ENCODE data around the gene HECW1.

The HECW1 gene

DNA sequence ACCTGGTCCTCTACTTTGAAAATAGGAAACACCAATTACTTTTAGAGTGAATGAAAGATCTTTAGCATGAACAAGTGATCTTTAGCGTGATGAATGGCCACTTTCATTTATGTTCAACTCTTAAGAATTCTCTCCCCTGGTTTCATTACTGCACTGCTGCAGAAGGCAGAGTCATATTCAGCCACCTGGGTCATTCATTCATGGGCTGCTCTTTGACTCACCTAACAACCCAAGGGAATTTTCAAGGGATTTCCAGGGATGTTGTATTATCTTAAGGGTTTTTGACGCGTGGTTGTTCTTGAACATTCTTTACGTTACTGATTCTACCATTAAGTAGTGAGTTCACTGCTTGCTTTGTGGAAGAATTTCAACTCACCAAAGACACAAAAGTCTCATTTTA, 383.1 kb downstream of the HECW1 start:
- TF ChIP-seq SPI1 (IDR thresholded peaks at IDR 0.05; ENCODE audit: low read depth, low read length) (no peak), POLR2A (IDR thresholded peaks at IDR 0.05; ENCODE audit: low read depth, low read length) (no peak), TAF1 (IDR thresholded peaks at IDR 0.05; ENCODE audit: low read depth, low read length) (no peak), POU2F2 (IDR thresholded peaks at IDR 0.05; ENCODE audit: low read depth, low read length) (no peak), PAX5 (IDR thresholded peaks at IDR 0.05; ENCODE audit: insufficient read depth, low read length, severe bottlenecking) (no peak), POLR2AphosphoS5 (IDR thresholded peaks at IDR 0.05; ENCODE audit: low read depth, low read length) (no peak)
- DNase-seq (ENCODE audit: insufficient read length, low spot score) (no peak), FAIRE-seq (no peak)

DNA sequence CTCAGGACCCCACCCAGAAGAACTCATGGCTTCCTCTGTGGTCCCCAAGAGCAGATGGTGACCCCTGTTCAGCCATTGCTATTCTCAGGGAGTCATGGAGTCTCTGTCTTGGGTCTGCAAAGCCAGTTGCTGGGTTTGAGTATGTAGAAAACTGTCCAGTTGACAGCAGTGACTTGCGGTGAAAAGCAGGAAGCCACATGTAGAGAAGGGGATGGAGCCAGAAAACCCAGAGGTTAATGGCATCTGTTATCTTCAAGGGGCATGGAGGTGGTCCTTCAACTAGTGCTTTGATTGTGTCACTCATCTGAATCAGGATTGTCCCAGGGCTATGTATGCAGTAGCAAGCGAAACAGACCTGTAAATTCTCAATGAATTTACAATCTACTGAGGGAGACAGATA, 384.1 kb downstream of the HECW1 start:
- FAIRE-seq: no peak
- TF ChIP-seq POLR2A (IDR thresholded peaks at IDR 0.05; ENCODE audit: low read depth, low read length): no peak
- TF ChIP-seq TAF1 (IDR thresholded peaks at IDR 0.05; ENCODE audit: low read depth, low read length): no peak

DNA sequence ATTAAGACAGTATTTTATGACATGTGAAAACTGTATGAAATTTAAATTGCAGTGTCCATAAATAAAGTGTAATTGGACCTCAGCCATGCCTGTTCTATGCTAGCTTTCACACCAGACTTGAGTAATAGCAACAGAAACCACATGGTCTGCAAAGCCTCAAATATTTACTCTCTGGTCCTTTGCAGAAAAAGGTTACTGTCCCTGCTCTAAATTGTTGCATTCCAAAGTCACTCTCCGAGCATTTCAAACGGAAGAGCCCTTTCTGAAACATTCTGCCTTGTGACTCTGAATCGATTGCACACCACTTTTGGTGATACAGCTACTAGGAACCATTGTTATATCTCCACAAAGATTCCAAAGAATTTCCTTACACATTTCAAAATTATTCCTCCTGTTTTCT, 389.4 kb downstream of the HECW1 start:
- TF ChIP-seq POLR2AphosphoS5 (IDR thresholded peaks at IDR 0.05; ENCODE audit: low read depth, low read length) (no peak), TAF1 (IDR thresholded peaks at IDR 0.05; ENCODE audit: low read depth, low read length) (no peak), POLR2A (IDR thresholded peaks at IDR 0.05; ENCODE audit: low read depth, low read length) (no peak), POU2F2 (IDR thresholded peaks at IDR 0.05; ENCODE audit: low read depth, low read length) (no peak), PAX5 (IDR thresholded peaks at IDR 0.05; ENCODE audit: insufficient read depth, low read length, severe bottlenecking) (no peak), SPI1 (IDR thresholded peaks at IDR 0.05; ENCODE audit: low read depth, low read length) (no peak)
- FAIRE-seq: no peak

More for the DNA sequence above, 384.1 kb downstream of the HECW1 start:
- DNase-seq (ENCODE audit: insufficient read length, low spot score): no peak

DNA sequence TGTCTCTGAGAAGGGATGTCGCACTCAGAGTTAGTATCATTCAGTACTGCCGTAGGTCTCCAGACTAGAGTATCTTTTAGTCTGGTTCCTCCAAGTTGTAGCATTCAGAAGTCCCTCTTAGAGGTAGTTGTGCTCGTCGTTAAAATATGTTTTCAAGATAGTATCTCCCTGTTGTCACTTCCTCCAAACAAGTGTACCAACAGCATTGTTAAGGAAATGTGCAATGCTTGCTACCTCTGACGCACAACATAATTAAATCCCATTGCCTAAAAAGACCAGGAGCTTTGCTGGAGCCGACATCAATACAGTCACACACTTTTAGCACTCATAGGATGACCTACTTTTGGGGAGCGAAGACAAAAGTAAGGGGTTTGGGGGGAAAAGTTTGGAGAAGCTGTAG, 390.5 kb downstream of the HECW1 start:
- TF ChIP-seq POLR2A (IDR thresholded peaks at IDR 0.05; ENCODE audit: low read depth, low read length): no peak
- no peak for TF ChIP-seq POU2F2 (IDR thresholded peaks at IDR 0.05; ENCODE audit: low read depth, low read length)
- TF ChIP-seq POLR2AphosphoS5 (IDR thresholded peaks at IDR 0.05; ENCODE audit: low read depth, low read length): no peak
- no peak for TF ChIP-seq PAX5 (IDR thresholded peaks at IDR 0.05; ENCODE audit: insufficient read depth, low read length, severe bottlenecking)
- TF ChIP-seq SPI1 (IDR thresholded peaks at IDR 0.05; ENCODE audit: low read depth, low read length): no peak
- no peak for TF ChIP-seq TAF1 (IDR thresholded peaks at IDR 0.05; ENCODE audit: low read depth, low read length)
- FAIRE-seq: no peak
- DNase-seq (ENCODE audit: insufficient read length, low spot score): no peak

More for the DNA sequence above, 389.4 kb downstream of the HECW1 start:
- DNase-seq (ENCODE audit: insufficient read length, low spot score): no peak

DNA sequence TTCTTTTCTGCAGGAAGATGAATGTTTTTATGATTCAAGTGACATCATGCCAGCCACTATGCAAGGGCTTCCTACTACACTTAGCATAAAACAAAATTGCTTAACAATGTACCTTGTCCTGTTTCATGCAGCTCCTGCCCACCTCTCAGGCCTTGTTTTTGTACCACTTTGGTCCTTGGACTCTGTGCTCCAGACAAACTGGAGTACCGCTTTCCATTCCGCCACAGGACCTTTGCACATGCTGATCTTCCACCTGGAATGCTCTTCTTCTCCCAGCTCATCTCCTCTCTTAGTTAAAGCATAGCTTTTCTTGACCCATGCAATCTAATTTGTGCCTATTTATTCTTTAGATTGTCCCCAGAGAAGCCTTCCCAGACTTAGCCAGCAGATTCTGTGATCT, 393.0 kb downstream of the HECW1 start:
- no peak for DNase-seq (ENCODE audit: insufficient read length, low spot score)
- TF ChIP-seq PAX5 (IDR thresholded peaks at IDR 0.05; ENCODE audit: insufficient read depth, low read length, severe bottlenecking): no peak
- TF ChIP-seq POLR2A (IDR thresholded peaks at IDR 0.05; ENCODE audit: low read depth, low read length): no peak
- no peak for TF ChIP-seq SPI1 (IDR thresholded peaks at IDR 0.05; ENCODE audit: low read depth, low read length)
- no peak for TF ChIP-seq TAF1 (IDR thresholded peaks at IDR 0.05; ENCODE audit: low read depth, low read length)
- TF ChIP-seq POU2F2 (IDR thresholded peaks at IDR 0.05; ENCODE audit: low read depth, low read length): no peak
- no peak for TF ChIP-seq POLR2AphosphoS5 (IDR thresholded peaks at IDR 0.05; ENCODE audit: low read depth, low read length)
- FAIRE-seq: no peak

DNA sequence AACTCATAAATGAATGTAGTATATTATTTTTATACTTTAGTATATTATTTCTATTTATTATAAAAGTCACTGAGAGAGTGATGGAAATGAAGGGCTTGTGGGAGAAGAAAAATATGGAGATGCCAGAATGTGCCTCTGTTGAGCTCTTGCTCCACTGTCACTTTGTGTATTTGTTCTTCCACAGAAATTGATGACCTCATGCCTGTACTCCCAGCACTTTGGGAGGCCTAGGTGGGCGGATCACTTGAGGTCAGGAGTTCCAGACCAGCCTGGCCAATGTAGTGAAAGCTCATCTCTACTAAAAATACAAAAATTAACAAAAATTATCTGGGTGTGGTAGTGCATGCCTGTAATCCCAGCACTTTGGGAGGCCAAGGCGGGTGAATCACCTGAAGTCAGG, 394.0 kb downstream of the HECW1 start:
- DNase-seq (ENCODE audit: insufficient read length, low spot score): no peak
- TF ChIP-seq TAF1 (IDR thresholded peaks at IDR 0.05; ENCODE audit: low read depth, low read length): no peak
- no peak for TF ChIP-seq POU2F2 (IDR thresholded peaks at IDR 0.05; ENCODE audit: low read depth, low read length)
- no peak for TF ChIP-seq POLR2A (IDR thresholded peaks at IDR 0.05; ENCODE audit: low read depth, low read length)
- no peak for TF ChIP-seq POLR2AphosphoS5 (IDR thresholded peaks at IDR 0.05; ENCODE audit: low read depth, low read length)
- no peak for TF ChIP-seq SPI1 (IDR thresholded peaks at IDR 0.05; ENCODE audit: low read depth, low read length)
- TF ChIP-seq PAX5 (IDR thresholded peaks at IDR 0.05; ENCODE audit: insufficient read depth, low read length, severe bottlenecking): no peak
- FAIRE-seq: no peak

DNA sequence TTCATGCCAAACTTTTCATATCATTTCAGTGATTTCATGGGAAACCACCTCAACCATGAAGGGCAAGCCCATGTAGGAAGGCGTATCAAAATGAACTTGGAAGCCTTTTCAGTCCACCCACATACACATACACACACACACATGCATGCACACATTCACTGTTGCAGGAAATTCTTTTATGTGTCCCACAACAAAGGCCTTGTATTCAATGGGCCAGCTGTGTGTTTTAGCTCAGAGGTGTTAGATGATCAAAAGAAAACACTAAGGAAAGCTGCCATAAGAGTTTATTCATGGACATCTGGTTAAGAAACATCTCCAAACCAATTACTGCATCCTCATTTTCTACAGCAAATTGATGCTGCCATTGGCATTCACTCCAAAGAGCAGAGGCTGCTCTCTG, 396.0 kb downstream of the HECW1 start:
- TF ChIP-seq SPI1 (IDR thresholded peaks at IDR 0.05; ENCODE audit: low read depth, low read length): no peak
- FAIRE-seq (no peak), DNase-seq (ENCODE audit: insufficient read length, low spot score) (no peak)

DNA sequence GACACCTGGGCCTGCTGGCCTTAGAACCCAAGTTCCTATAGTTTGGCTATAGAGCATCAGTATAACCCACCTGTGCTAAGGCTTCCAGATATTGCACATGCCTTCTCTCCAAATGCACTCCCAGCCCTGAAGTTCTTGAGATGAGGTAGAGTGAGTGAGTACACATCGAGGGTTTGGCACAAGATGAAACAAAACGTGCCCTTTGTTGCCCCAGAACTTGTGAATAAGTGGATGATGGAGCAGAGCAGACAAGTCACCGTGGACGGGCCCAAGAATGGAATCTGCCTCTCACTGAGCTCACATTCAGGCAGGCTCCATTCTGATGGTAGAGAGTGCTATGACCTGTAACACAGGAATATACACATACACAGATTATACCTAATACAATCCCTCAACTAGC, 397.5 kb downstream of the HECW1 start:
- no peak for TF ChIP-seq TAF1 (IDR thresholded peaks at IDR 0.05; ENCODE audit: low read depth, low read length)
- TF ChIP-seq PAX5 (IDR thresholded peaks at IDR 0.05; ENCODE audit: insufficient read depth, low read length, severe bottlenecking): no peak
- TF ChIP-seq POU2F2 (IDR thresholded peaks at IDR 0.05; ENCODE audit: low read depth, low read length): no peak
- no peak for TF ChIP-seq POLR2A (IDR thresholded peaks at IDR 0.05; ENCODE audit: low read depth, low read length)
- no peak for TF ChIP-seq SPI1 (IDR thresholded peaks at IDR 0.05; ENCODE audit: low read depth, low read length)
- no peak for TF ChIP-seq POLR2AphosphoS5 (IDR thresholded peaks at IDR 0.05; ENCODE audit: low read depth, low read length)
- FAIRE-seq: no peak
- no peak for DNase-seq (ENCODE audit: insufficient read length, low spot score)

DNA sequence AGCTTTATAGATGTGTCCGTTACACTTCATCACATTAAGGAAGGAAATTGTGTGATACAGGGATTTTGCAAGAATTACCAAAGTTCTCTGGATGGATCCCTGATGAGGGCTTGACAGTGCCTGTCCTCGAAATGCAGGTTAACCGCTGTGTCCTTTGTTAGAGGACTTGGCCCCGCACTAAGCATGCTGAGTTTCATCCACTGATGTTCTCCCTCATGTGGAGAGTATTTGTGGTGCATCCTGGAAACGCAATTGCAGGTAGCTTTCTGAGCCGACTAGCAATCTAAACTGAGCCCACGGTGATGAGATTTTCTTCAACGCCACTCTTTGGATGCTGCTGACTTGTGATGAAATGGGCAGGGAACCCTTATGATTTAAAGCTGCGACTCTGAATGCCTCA, 398.6 kb downstream of the HECW1 start:
- DNase-seq (ENCODE audit: insufficient read length, low spot score) (no peak), FAIRE-seq (no peak)
- no peak for TF ChIP-seq SPI1 (IDR thresholded peaks at IDR 0.05; ENCODE audit: low read depth, low read length)
- TF ChIP-seq POU2F2 (IDR thresholded peaks at IDR 0.05; ENCODE audit: low read depth, low read length): no peak
- TF ChIP-seq POLR2AphosphoS5 (IDR thresholded peaks at IDR 0.05; ENCODE audit: low read depth, low read length): no peak
- TF ChIP-seq TAF1 (IDR thresholded peaks at IDR 0.05; ENCODE audit: low read depth, low read length): no peak

DNA sequence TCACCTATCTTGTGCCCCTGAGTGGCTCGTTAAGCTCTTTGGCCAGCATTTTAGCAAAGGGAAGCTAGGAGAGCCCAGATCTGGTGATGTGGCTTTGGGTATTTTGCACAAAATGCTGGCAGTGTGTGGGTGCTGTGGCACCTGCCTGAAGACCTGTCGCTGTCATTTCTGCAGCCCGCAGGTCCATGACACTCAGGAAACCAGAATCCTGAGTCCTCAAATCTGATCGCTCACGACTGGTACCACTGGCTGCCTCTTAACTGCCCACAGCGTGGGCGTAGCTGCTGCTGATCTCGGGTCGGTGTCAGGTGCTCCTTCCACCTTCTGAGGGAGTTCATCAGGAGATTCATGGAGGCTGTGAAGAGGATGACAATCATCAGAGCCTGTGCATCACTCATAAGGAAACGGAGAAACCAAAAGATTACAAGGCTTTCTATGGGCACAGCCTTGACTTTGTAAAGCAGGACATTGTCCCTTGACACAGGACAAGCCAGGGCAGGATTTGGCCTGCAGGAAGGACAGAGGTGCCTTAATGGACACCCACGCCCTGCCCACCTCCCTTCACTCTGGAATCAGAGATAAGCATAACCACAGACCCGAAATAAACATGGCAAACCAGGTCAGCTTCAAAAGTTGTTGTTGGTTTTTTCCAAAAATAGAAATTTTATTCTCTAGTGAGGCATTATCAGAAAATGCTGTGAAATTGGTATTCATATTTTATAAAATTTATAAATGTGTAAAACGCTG, 399.5 kb downstream of the HECW1 start:
- TF ChIP-seq TAF1 (IDR thresholded peaks at IDR 0.05; ENCODE audit: low read depth, low read length) (no peak), POLR2A (IDR thresholded peaks at IDR 0.05; ENCODE audit: low read depth, low read length) (no peak), SPI1 (IDR thresholded peaks at IDR 0.05; ENCODE audit: low read depth, low read length) (no peak), POLR2AphosphoS5 (IDR thresholded peaks at IDR 0.05; ENCODE audit: low read depth, low read length) (no peak), PAX5 (IDR thresholded peaks at IDR 0.05; ENCODE audit: insufficient read depth, low read length, severe bottlenecking) (no peak), POU2F2 (IDR thresholded peaks at IDR 0.05; ENCODE audit: low read depth, low read length) (no peak)
- FAIRE-seq (no peak), DNase-seq (ENCODE audit: insufficient read length, low spot score) (no peak)

Measured in GM12891 (cell line).